GM12891 (cell line): ENCODE results near the gene CD302.

ENCODE experiments used
- POLR2A ChIP-seq: IDR thresholded peaks from 2 replicates; pipeline ENCODE4 v1.6.1; 2011; ENCODE audit warnings: low read depth, low read length, control low read depth
- POLR2AphosphoS5 ChIP-seq: IDR thresholded peaks from 2 replicates; pipeline ENCODE4 v1.6.1; 2011; ENCODE audit warnings: low read depth, low read length, control low read depth

GRCh38 chr2:159798376-159798725 is 343 bp upstream of the CD302 start:
- TF ChIP-seq POLR2AphosphoS5, result no peak
- TF ChIP-seq POLR2A, result no peak
